Fibroblast of the aortic adventitia (primary cell): Measurements from ENCODE around the gene ZC3H14. TPM values are rescaled to one million over a fixed set of nuclear protein-coding genes. Genes with fewer than 3 reads are reported as not detected.
A peak's percentile ranks its signal among the peaks of the same experiment; 100 is the strongest.

ENCODE experiments used
- DNase-seq: peaks from one replicate; pipeline ENCODE4 v3.0.0-alpha.2; 2010; ENCODE audit warnings: low read depth
- H3K4me3 ChIP-seq: 2 replicates; pipeline ENCODE4 v1.5.1; 2011; ENCODE audit warnings: low read depth, mild to moderate bottlenecking, control low read depth, low read length, moderate library complexity
- CTCF ChIP-seq: IDR thresholded peaks from 2 replicates; pipeline ENCODE4 v1.5.1; 2011; ENCODE audit warnings: mild to moderate bottlenecking, low read length, control low read depth, inconsistent platforms; ENCODE audit not compliant: insufficient read depth
- total RNA-seq: library from RNA; depleted of rRNA; stranded (reverse); fragments of >200 nt; gene quantifications from 2 replicates; pipeline ENCODE4 v1.2.3, GENCODE V29; 2012; ENCODE audit warnings: low replicate concordance

The ZC3H14 gene
- total RNA-seq, 1 donor = 78.3 TPM

GRCh38 chr14:88628462-88628861 is 65.6 kb downstream of the ZC3H14 start:
- no peak for DNase-seq
- no peak overlapping the region for H3K4me3 ChIP-seq
- TF ChIP-seq CTCF = no peak

GRCh38 chr14:88630565-88630964 is 67.7 kb downstream of the ZC3H14 start:
- H3K4me3 ChIP-seq = no peak overlapping the region
- peak; percentile 55 for DNase-seq
- no peak for TF ChIP-seq CTCF

- DNase-seq = no peak
- H3K4me3 ChIP-seq = no peak overlapping the region
- TF ChIP-seq CTCF = no peak
Measured at GRCh38 chr14:88631091-88631490, 68.3 kb downstream of the ZC3H14 start.

GRCh38 chr14:88632512-88632911 is 69.7 kb downstream of the ZC3H14 start:
- no peak for DNase-seq
- H3K4me3 ChIP-seq = no peak overlapping the region
- TF ChIP-seq CTCF = no peak

- TF ChIP-seq CTCF = no peak
- DNase-seq = no peak
- no peak overlapping the region for H3K4me3 ChIP-seq
Measured at GRCh38 chr14:88639221-88639620, 76.4 kb downstream of the ZC3H14 start.

- peak; percentile 7 for DNase-seq
- no peak for TF ChIP-seq CTCF
- H3K4me3 ChIP-seq = no peak overlapping the region
Measured at GRCh38 chr14:88660056-88660455, 97.2 kb downstream of the ZC3H14 start.

- DNase-seq = peak; percentile 83
- peak; percentile 92 for TF ChIP-seq CTCF
- no peak overlapping the region for H3K4me3 ChIP-seq
Measured at GRCh38 chr14:88667555-88668273, 104.9 kb downstream of the ZC3H14 start.
